T1000 (cell line): ENCODE data around the gene NID2.

Experiments used
- DNase-seq: peaks from one replicate; lab custom pipeline; 2025; ENCODE audit warnings: mixed read lengths; lab: John Stamatoyannopoulos, UW

Gene NID2

DNA sequence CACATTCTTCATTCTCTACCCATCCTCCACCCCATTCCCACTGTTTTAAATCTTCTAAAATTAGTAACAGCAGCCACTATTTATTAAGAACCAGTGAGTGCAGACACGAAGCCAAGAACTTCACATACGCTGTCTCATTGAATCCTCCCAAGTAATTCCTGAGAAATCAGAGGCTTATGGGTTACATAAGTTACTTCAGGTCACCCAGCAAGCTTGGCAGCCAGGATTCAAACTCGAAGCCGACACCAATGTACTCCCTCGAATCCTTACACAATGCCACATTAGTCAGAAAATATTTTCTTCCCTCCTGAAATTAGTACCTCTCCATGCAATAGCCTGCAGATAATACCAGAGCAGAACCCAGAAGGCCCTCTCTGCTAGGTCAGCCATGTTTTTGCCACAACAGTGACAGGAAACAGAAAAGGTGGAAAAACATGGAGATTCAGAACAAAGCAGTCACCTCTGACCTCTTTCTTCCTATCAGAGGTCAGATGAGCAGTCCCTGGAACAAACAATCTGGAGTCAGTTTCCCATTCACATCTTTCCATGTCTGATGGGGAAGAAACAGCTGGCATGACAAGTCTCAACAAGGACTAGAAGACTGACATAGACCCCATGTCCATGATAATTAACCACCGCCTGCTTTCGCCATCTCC lies 16.4 kb downstream of the NID2 start:
- no peak for DNase-seq

DNA sequence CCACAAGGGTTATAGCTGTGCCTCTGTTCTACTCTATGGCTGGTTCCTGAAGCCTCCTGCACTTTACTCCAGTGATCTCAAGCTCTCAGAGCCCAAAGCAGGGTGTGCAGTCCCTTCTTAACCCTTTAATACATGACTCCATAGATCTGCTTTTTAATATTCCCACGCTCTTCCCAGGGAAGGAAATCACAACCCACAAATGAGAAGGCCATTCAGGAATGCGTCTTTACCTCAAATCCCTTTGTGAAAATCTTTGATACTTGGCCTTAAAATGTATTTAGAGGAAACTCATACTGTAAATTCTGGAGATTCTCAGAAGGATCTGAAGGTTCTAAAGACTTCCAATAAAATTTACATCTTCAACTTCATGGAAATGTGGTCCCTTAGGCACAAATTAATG lies 17.0 kb downstream of the NID2 start:
- no peak for DNase-seq

DNA sequence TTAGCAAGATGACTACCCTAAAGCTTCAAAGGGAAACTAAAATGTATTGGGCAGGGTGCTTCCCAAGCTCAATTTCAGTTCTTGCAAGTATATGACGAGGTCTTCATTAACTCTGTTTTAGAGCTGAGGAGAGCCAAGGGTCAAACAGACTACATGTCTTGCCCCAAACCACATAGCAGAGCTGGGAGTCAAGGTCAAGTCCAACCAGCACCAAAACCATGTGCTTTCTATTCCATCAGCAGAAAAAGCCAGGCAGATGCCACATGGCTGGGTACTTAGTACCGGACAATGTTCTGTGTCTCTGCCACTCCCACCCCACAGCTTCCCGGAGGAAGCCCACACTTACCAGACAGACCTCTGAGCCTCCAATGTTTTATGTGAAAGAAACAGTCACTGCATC lies 17.6 kb downstream of the NID2 start:
- DNase-seq: no peak

DNA sequence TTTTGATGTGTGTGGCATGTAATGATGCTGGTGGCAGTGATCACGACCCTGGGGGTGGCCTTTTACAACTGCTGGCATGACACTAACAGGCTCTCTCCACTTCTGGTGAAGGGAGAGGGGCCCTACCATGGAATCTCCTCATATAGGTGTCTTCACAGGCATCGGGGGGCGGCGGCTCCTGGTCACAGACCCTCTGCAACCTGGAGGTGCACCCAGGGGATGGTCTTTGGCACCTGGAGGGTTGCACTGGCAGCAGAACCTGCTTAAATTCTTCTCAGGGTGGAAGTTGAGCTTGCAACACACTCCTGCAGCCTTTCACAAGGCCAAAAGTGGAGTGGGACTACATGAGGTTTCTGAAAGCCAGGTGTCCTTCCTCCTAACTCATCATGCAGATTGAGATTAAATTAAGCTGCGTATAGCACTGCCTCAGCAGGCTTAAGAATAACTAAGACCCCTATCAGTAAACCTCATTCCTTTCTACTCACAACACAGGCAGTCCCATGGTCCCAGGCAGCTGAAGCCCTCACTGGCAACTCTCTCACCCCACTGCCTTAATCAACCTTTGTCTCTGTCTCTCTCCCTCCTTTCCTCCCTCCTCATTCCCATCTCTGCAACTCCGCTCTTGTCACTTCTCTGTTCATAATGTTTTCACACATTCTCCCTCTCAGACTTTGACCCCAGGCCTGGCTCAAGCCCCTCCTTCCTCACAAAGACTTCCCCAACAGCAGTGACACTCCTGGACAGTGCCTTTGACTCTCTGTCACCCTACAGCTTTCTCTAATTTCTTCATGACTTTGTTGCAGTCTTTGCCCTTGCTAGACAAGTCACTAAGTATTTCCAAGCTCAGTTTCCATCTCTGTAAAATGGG lies 18.9 kb downstream of the NID2 start:
- no peak for DNase-seq

DNA sequence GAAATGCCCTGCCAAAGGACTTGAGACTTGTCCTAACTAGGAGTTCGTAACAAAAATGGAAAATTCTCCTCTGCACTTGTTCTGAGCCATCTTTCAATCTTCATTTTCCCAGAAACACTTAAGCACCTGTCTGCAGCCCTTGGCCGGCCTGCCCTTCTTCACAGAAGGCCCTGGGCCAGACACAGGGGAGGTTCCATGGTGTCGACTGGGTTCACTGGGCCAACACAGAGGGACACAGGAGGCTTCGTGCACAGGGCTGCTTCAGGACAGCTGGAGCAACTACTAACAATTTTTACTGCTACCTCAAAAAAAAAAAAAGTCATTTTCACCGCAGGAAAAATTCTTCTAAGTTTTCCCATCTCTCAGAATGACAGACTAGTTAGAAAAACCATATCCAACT lies 19.6 kb downstream of the NID2 start:
- no peak for DNase-seq

DNA sequence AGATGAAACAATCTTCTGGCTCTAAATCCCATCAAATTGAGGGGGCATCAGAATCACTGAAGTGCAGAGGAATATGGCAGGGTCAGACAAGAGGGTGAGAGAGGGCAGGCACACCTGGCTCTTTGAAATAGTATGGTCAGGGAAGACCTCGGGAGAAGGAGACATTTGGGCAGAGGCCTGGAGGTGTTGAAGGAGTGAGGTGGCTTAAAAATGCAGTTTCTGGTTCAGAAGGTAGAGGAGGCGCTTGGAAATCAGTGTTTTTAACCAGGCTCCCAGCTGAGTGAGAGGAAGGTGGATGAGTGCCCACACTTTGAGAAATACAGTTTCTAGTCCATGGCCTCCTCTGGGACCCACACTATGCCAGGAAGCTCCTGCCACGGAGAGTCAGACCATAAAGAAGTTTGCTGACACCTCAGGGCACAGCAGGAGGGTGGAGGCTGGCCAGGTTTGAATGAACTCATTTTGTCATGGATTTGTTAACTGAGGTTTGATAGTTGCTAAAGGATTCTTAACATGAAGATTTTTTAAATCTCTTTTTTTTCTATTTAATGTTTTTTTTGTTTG lies 20.1 kb downstream of the NID2 start:
- no peak for DNase-seq

DNA sequence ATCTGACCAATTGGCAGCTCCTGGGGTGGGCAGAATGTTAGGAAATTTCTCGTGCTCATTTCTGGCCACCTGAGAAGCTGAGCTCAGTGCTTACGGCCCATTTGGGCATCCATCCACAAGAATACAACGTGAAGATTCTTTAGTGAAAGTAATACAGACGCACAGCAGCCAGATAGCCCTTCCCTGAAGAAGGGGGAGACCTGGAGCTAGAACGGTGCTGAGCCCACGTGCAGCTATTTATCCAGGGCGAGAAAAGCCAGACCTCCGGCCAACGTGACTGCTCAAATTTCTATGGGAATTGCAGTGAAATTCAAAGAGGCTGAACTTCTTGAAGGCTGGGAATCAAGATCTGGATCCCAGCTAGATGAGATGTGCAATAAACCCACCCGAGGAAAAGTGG lies 20.7 kb downstream of the NID2 start:
- DNase-seq: no peak

DNA sequence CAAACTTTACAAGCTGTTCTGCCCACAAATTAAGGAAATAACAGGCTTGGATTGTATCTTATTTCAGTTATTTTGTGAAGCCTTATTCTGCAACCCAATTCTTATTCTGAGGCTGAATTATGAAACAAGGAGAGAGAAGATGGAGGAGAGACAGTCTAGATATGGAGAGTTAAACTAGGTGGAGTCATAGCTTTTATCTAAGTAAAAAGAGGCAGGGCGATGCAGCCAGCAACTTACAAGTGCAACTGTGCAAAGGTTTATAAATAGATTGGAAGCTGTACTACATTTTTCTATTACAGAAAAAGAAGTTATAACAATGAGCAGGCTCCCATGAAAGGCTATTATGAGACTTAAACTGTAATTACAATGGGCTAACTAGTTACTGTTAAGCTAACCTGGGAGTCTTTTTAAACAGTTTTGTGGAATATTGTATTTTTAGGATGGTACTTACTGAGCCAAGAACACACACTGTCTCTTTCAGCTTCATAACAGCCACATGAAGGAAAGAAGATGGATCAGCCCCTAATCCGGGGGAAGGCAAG lies 22.4 kb downstream of the NID2 start:
- DNase-seq: no peak

DNA sequence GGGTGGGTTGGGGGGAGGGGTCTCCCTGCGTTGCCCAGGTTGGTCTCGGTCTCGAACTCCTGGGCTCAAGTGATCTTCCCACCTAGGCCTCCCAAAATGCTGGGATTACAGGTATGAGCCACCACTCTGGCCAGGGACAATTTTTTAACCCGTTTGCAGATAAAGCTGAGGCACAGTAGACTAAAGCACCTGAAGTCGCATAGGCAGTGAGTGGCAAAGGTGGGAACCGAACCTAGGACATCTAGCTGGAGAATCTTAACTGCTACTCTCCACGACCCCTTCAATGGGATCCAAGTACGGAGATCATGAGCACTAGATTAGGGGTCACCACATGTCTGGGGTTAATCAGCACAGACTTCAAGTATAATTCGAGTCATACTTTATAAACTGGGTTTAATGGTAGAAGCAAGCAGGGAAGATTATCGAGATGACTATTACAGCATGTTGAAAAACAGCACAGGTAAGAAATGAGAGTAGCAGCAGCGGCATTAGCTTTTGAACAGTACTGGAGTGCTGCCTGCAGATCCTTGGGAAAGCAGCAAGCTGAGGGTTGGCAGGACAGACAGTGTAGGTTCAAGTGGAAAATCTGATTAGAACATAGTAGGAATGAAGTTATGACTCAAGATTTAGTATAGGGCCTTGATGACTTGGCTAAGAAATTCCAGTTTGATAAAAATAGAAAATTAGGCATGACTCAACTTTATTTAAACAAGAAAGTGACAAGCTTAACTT lies 23.9 kb downstream of the NID2 start:
- no peak for DNase-seq

DNA sequence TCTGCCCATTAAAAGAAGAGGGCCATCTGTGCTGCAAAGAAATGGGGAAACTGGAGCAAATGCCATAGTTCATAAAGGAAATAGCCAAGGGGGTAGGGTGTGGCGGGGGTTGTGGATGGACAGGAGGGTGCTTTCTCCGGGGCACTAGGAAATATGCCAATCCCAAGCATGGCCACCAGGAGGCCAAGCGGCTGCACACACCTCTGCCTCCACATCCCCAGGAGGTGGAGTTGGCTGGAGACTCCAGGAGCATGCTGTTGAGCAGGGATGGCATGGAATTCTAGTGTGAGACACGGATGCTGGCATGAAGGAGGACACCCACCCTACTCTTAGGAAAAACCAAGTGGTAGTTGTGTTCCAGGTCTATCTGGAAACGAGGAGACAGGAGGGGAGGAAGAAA lies 25.2 kb downstream of the NID2 start:
- DNase-seq: no peak

DNA sequence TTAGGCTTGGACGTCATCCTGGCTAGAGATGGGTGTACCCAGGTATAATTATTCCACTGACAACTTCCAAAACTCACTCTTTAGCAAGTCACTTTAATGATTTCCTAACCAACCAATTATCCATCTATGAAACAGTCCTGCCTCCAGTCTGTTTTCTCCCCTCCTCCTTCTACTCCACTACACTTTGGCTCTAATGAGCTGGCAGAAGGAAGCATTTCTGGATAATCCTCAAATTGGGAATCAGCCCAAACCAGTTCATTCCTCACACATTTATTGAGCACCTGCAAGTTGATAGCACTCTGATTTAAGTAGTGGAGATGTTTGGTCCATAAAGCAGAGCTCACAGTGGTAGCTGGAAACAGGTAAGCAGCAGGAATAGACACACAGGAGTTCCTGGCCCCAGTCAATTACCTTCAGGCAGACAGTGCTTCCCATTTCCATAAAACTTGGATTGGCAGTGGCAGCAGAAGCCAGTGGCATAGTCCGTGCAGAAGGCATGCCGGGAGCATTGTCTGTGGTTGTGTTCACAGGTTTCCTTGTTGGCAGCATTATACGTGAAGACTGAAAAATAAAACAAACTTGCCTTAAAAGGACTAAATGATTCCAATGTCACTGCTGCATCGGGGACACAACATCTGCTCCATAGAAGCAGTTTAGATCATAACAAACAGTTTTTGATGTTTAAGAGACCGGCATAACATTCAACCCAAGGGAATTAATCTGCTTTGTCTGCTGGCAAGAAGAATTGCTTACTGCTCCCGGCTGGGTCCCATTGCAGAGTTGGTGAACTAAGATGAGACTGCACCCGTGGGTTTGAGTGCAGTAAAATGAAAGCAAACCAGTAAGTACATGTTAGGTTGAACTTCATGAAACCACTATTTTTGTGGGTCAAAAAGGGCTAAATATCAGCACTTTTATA lies 26.2 kb downstream of the NID2 start:
- no peak for DNase-seq

DNA sequence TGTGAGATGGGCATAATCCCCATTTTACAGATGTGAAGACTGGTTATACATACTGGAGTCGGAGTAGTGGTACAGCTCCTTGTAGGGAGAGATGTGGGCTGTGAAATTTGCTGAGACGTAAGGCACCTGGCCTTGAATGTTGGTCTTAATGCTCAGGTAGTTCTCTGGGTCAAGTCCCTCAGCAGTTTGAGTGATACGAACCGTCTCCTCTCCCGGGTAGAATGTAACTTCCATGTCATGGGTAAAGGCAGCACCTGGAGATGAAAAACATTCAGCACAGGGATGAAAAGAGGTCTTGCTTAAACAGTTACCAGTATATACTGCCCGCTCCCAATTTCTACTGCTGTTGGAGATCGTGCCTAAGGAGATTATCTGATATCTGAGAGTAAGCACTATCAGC lies 28.3 kb downstream of the NID2 start:
- DNase-seq: no peak

DNA sequence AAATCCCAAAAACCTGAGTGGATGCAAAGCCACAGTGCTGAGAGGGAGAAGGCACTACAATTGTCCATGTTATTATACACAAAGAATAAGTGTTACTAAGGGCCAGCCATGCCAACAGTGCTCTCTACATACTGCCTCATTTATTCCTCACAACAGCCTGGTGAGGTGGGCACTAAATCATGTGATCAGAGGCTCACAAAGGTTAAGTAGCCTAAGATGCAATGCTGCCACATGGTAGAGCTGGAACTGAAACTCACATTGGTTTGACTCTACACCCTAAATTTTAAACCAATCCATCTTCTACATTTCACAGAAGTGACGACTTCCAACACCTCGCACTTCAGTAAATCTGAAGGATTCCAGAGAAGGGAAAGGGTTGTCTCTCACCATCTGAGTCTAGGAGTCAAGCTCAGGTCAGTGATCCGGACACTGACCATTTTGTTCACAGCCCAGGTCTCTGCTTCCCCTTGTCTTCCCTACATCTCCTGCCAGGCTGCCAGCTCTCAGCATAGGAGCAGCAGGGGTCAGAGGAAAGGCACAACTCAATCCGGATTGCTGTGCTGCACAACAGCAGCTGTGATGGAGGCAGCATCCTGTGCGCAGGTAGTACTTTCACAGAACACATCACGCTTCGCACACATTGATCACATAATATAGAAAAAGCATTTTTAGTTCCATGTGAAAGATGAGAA lies 29.6 kb downstream of the NID2 start:
- no peak for DNase-seq

DNA sequence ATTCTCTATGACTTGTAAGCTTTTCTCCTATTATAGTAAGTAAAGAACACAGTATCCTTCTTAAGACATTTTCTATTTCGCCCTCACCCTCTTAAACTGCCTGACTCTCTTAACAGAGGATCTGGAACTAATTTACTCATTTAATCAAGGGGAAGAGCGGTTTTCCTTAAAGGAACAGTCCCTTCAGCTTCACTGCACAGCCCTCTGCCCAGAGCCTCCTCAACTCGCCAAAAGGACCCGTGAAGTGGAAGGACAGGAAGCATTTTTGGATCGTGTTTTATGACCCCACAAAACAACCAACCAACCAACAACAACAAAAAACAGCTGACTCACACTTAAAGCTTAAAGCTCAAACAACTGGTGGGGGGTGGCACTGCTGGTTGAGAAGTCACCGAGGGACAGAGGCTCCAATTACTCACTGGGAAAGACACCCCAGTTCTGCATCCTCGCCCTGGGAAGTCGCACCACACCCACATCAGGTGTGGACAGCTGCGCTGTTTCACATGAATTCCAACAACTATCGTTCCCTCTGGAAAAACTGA lies 35.7 kb downstream of the NID2 start:
- DNase-seq: no peak

DNA sequence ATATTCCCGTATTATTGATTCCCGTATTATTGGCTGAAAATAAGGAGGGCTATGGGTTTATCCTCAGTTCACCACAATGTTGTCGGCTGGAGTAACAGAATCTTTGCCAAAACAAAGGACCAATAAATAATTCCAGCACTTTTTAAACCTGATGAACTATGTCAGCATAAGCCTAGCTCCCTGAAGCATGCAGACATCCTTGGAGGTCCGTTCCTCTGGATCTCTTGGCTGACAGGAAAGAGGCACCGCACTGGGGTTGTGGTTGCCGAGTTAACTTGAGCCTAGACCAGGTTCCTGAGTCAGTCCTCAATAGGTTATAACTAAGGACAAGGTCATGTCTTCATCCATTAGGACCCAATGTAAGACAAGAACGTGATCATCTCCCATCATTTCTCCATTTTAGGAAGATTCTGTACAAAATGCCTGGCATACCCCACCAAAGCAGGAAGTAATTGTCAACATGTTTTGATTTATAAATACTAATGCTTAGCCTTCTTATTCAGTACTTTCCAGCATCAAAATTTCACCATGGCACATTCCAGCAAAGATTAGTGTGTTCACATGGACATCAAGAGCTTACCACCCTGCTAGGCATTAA lies 36.6 kb downstream of the NID2 start:
- no peak for DNase-seq

DNA sequence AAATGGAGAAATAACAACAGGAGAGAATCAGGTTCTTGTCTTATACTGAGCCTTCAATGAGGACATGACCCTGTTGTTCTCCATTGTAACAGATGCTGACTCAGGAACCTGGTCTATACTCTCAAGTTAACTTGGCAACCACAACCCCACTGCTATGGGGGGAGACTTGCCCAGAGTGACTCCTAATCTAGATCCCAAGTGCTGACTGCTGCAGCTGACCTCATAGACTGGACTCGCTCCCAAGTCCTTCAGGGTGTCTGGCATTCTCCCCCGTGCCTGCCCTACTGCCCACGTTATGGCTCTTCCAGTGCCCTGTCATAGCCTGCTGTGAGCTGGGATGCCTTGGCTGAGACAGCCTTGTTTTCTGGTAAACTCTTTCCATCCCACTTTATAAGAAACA lies 37.1 kb downstream of the NID2 start:
- DNase-seq: no peak

DNA sequence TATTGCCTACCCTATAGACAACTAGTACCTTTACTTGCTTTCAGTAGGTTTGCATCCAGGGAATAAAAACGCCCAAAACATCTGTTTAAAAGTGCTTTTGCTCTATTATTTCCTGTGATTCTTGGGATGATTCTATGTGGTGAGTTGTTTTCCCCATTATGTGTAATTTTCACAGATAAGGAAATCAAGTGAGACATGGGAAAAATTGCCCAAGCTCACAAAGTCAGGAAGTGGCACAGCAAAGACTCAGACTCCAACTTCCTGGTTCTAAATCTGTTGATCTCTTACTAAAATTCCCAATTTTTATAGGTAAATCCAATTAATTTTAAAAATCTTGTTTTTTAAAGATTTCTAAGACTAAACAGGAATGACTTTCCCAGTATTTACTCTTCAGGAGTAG lies 39.0 kb downstream of the NID2 start:
- no peak for DNase-seq

DNA sequence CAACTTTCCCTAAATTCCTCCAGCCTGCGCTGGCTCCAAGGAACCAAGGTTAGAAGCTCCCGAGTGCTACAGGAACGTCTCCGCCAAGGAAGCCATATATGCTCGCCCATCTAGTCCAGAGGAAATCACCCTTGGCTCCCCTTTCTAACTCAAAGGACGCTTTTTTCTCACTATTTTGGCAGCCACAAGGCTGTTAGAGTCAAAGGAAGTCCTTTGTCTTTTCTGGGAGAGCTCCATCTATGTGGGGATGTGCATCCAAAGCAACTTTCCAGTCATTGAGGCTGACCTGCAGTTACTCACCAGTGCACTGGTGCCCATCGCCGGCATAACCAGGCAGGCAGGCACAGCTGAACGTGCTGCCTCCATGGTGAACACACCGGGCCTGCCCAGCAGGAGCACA lies 42.0 kb downstream of the NID2 start:
- DNase-seq: no peak

DNA sequence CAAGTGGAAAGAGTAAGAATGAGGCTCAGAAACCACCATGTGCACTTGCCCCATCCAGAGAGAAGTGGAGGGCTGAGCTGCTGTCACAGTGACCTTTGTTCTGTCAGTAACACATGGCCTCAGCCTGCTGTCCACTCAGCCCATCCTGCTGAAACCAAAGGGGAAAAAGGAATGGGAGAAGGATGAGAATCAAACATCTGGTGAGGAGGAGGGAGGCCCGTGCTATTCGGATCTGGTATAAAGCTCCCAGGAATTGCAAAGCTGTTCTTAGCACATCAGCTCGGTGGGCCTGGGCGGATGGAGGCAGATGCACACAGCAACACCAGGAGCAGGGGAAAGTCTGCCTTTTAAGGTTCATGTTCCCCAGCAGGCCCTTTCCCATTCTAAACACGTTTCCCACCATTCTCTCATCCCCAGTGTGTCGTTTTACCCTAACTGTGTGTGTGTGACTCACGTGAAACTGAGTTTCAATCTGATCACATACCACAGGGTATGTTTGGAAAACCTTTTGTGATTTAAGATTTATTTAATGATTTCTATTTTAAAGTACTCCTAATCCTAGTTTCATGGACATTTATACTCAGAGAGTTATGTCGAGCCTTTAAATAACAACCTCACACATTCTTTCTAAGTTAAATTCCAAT lies 42.7 kb downstream of the NID2 start:
- no peak for DNase-seq

DNA sequence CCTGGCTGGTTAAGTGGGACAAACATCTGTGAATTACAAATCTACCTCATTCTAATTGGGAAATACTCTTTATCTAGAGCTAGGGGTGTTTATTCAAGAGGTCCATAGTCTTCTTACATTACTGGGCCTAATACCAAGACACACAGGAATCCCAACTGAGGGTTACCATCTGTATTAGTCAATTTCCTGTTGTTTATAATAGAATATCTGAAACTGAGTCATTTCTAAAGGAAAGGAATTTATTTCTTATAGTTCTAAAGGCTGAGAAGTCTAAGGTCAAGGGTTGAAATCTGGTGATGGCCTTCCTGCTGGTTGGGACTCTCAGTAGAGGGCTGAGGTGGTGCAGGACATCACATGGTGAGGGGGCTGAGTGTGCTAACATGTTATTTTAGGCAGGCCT lies 43.5 kb downstream of the NID2 start:
- DNase-seq: no peak
